COLO668 (cell line): ENCODE results near the gene IRAK2.
"Not testable (repeated sequence)": the region's sequence is repeated elsewhere in the genome, so short reads cannot be mapped to it uniquely, and the experiment has no call there.

ENCODE experiments used
- DNase-seq: peaks from one replicate; lab custom pipeline; 2025; ENCODE audit not compliant: unreplicated experiment; lab: John Stamatoyannopoulos, UW

The IRAK2 gene

DNA sequence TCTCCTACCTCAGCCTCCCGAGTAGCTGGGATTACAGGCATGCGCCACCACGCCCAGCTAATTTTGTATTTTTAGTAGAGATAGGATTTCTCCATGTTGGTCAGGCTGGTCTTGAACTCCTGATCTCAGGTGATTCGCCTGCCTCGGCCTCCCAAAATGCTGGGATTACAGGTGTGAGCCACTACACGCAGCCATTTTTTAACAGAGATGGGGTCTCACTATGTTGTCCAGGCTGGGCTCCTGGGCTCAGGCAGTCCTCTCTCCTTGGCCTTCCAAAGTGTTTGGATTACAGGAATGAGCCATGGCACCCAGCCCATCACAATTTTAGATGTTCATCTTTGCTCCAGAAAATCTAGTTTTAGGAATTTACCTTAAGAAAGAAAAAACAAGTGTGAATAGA is 6.2 kb upstream of the IRAK2 start:
- DNase-seq: not testable (repeated sequence)

DNA sequence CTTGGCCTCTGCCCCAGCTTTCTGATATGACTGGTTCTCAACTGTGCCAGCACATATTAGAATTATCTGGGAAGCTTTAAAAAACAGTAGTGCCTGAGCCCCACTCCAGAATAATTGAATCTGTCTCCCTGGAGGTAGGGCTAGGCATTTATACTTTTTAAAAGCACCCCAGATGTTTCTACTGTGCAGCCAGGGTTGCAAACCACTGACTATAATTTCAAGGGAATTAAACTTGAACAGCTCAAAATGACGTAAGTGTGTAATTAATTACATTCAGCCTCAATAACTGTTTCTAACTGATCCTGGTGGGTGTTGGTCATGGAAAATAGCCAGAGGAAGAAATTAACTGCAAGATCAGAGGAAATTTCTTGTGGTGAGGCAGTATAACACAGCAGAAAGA is 4.4 kb upstream of the IRAK2 start:
- no peak for DNase-seq

DNA sequence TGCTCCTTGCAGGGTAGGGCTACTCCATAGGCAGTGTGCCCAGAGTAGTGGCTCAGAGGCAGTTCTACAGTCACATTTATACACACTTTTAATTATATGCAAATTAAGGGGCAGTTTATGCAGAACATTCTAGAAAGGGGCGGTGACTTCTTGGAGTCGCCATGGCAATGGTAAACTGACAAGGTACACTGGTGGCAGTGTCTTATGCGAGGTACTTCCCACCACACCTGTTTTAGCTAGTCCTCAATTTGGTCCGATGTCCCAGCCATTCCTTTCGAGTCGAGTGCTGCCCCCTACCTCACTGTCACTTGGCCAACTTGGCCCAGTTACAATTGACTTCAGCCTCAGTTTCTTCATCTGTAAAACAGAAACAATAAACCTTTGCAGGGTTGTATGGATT is 3.8 kb upstream of the IRAK2 start:
- no peak for DNase-seq

DNA sequence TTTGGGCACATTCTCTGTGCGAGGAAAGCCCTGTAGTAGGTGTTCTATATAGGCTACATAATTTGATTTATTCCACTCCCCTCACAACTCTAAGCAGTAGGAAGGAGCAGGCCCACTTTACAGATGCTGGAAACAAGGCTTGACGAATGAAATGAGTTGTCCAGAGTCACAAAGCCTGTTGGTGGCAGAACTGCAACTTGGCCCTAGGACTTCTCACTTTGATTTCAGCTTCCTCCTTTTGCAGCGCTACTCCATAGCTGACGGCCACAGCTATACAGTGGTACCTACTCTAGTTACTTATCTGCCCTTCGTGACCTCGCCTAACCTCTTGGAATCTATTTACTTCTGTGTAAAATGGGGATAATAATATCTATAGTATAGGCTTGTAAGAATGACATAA is 2.5 kb upstream of the IRAK2 start:
- no peak for DNase-seq

DNA sequence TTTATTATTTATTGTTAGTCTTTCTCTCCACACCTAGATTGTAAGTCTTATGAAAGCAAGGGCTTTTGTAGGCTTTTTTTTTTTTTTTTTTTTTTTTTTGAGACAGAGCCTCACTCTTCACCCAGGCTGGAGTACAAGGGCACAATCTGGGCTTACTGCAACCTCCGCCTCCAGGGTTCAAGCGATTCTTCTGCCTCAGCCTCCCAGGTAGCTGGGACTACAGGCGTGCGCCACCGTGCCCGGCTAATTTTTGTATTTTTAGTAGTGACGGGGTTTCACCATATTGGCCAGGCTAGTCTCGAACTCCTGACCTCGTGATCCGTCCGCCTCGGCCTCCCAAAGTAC is 546 bp upstream of the IRAK2 start:
- DNase-seq: not testable (repeated sequence)

DNA sequence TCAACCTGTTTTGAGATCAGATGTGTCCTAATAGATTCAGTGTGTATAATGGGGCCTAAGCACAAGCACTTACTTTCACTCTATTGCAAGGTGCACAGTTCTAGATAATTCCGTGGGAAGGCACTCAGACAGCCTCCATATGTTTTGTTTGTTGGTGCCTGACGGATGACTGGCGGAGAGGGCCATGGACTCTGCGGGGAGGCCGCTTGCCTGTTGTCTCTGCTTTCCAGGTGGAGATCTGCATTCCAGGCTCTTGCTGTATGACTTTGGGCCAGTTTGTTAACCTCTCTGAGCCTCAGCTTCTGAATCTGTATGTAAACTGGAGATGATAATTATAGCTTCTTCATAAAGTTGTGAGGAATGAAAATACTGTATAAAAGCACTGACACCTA is 1.5 kb downstream of the IRAK2 start:
- no peak for DNase-seq

DNA sequence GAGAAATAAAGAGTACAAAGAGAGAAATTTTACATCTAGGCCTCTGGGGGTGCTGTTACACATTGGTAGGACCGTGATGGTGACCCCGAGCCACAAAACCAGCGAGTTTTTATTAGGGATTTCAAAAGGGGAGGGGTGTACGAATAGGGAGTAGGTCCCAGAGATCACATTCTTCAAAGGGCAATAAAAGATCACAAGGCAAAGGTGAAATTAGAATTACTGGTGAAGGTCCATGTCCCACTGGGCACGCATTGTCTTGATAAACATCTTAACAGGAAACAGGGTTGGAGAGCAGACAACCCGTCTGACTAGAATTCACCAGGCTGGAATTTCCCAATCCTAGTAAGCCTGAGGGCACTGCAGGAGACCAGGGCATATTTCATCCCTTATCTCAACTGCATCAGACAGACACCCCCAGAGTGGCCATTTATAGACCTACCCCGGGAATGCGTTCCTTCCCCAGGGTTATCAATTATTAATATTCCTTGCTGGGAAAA is 4.3 kb downstream of the IRAK2 start:
- no peak for DNase-seq

DNA sequence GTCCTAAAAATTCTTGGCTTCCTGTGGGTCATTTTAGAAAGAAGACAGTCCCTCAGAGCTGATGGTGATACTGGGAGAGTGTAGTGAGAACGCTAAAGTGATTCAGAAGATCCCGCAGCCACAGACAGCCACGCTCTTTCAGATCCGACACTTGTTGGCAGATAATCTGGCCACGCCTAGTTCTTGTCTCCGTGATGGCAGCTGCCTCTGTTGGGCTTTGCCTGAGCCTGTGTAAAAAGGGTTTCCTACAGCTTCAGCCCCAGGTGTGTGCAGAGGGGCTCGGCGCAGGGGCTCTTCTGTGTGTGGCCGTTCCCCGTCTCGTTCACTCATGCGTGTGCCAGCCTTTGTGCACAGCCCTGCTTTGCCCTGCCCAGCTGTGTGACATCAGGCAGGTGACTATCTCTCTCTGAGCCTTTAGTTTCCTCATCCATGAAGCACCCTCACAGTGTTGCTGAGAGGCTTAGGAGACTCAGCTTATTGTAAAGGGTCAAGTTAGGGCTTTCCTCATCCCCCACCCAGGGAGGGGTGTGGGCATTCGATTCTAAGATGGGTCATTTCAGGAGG is 6.3 kb downstream of the IRAK2 start:
- no peak for DNase-seq

DNA sequence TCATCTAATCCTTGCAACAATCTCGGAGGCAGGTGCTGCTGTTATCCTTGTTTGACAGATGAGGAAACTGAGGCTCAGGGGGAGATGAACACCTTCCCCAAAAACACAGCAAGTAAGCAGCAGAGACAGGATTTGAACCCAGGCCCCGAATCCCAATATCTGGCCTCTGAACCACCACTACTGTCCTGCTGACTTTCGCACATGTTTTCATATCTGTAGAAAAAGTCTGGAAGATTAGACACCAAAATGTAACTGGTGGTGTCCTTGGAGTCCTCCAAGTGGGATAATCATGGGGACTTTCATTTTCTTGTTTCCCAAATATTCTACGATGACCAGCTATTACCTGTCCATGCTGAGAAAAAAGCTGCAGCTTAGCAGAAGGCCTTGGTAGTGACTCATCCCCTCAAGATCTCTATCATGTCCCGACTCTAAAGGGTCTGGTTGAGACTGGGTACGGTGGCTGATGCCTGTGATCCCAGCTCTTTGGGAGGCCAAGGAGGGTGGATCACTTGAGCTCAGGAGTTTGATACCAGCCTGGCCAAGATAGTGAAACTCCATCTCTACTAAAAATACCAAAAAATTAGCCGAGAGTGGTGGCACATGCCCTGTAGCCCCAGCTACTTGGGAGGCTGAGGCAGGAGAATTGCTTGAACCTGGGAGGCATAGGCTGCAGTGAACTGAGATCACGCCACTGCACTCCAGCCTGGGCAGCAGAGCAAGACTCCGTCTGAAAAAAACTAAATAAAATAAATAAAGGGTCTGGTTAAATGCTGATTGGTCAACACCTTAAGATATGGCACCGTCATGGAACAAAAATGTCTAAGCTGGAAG is 8.6 kb downstream of the IRAK2 start:
- no peak for DNase-seq

DNA sequence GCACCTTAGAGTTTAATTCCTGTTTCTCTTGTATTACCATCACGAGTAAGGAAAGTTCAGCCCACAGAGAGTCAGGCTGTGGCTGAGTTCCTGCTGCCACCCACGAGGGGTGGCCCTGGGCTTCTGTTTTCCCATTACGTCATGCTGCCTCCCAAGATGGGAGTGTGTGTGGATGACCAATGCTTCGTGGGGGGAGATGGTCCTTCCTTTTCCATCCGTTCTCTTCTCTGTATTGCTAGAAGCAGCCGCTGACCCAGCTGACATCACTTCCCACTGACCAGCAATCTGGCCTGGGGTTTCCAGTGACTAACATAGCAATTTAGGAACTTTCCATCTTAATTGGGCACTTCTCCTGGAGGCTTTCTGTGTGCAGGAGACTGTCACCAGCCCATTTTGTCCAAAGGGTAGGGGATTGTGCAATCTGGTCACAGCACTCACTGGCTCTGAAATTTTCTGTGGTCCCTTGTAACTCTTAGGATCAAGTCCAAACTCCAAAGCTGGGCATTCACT is 9.3 kb downstream of the IRAK2 start:
- DNase-seq: no peak

DNA sequence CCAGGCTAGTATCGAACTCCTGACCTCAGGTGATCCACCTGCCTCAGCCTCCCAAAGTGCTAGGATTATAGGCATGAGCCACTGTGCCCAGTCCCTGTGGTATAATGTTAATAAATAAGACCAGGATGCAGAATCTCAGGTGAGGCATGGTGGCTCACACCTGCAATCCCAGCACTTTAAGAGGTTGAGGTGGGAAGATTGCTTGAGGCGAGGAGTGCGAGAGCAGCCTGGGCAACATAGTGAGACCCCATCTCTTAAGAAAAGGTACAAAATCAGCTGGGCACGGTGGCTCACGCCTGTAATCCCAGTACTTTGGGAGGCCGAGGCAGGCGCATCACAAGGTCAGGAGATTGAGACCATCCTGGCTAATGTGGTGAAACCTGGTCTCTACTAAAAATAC is 10.6 kb downstream of the IRAK2 start:
- not testable (repeated sequence) for DNase-seq

DNA sequence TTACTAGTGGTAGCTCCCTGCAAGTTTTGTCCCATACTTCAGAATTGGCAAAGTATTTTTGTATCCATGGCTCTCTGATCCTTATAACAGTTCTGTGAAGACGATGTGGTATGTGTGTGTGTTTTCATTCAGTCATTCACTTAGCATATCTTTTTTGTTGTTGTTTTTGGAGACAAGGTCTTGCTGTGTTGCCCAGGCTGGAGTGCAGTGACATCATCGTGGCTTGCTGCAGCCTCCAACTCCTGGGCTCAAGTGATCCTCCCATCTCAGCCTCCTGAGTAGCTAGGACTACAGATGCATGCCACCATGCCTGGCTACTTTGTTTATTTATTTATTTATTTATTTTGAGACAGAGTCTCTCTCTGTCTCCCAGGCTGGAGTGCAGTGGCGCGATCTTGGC is 11.4 kb downstream of the IRAK2 start:
- DNase-seq: not testable (repeated sequence)

DNA sequence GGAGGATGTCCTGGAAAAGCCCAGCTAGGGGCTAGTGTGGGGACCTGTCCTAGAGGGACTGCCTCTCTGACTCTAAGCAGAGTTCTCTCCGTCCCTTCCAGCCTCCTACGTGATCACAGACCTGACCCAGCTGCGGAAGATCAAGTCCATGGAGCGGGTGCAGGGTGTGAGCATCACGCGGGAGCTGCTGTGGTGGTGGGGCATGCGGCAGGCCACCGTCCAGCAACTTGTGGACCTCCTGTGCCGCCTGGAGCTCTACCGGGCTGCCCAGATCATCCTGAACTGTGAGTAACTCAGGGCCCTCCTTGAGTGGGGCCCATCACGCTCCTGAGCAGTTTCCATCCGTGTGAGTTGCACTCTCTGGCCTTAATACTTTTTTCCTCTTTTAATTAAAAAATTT is 13.0 kb downstream of the IRAK2 start:
- no peak for DNase-seq

DNA sequence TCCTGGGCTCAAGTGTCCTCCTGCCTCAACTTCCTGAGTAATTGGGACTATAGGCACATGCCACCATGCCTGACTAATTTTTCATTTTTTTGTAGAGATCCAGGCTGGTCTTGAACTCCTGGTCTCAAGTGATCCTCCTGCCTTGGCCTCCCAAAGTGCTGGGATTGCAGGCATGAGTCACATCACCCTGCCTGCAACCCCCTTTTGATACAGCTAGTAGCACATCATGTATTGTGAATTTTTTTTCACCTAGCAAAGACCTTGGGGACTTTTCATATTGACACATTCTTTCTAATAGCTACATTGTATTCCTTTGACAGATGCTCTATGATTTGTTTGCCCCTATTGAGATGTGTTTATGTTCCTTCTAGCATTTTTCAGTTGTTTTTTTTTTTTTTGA is 14.2 kb downstream of the IRAK2 start:
- no peak for DNase-seq

DNA sequence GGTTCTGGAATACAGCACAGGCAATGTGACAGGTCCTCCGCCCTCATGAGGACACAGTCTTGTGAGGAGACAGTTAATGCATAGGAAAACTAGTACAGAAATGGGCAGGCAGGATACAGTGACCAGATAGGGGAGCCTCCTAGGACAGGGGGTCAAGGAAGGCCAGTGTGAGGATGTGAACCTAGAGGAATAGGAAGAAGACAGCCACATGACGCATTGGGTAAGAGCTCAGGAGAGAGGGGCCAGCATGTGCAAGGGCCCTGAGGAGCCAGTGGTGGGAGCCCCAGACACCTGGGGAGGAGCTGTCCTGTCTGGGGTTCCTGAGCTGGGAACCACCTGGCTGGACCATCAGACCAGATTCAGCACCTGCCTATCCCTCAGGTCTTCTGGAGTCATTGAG is 15.6 kb downstream of the IRAK2 start:
- DNase-seq: no peak

DNA sequence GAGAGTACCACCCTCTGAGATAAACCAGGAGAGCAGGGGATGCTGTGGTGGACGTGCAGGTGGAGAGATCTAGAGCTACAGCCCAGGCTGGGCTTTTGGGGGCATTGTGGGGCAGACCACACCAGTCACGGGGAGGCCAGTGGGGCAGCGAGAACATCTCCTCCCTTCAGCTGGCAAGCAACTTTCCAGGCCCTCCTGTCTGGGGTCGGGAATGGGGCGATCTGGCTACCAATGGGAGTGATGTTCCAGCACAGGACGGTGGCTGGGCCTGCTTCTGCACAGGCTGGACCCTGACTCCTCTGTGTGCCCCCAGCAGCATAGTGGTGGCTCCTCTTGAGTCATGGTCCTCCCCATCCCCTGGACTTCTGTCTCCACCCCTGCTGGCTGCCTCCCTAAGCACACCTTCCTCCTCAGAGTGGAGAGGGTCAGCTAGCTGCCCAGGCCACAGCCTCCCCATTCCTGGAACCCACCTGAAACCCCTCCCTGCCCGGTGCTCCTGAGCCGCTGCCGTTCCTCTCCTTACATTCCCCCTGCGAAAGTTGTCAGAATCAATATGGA is 16.1 kb downstream of the IRAK2 start:
- DNase-seq: no peak

DNA sequence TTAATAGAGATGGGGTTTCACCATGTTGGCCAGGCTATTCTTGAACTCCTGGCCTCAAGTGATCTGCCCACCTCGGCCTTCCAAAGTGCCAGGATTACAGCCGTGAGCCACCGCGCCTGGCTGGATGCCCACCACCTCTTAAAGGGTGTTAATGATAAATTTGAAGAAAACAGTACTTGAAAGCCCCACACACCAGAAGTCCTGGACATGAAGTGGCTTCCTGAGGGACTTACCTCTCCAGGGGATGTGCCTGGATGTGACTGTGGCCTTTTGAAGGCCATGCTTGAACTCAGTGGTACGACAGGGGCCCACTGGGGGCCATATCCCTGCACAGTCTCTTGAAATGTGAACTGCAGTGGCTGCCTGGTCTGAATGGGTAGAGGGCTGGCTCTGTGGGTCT is 18.2 kb downstream of the IRAK2 start:
- no peak for DNase-seq

DNA sequence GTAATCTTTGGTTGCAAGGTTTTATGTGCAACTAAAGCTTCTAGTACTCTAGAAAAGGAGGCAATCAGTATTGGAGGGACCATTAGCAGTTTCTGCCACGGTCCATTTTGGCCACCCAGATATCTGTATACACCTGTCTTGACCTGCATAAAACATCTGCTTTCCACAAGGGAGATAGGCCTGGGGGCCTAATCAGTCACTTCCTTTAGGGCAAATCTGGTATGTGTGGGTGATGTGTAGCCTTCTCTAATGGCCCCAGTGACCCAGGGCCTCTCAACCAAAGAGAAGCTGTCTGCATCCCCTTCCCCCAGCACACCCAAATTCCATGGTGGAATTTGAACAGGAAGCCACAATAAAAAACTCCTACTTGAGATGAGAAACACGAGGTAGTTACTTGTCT is 19.5 kb downstream of the IRAK2 start:
- no peak for DNase-seq

DNA sequence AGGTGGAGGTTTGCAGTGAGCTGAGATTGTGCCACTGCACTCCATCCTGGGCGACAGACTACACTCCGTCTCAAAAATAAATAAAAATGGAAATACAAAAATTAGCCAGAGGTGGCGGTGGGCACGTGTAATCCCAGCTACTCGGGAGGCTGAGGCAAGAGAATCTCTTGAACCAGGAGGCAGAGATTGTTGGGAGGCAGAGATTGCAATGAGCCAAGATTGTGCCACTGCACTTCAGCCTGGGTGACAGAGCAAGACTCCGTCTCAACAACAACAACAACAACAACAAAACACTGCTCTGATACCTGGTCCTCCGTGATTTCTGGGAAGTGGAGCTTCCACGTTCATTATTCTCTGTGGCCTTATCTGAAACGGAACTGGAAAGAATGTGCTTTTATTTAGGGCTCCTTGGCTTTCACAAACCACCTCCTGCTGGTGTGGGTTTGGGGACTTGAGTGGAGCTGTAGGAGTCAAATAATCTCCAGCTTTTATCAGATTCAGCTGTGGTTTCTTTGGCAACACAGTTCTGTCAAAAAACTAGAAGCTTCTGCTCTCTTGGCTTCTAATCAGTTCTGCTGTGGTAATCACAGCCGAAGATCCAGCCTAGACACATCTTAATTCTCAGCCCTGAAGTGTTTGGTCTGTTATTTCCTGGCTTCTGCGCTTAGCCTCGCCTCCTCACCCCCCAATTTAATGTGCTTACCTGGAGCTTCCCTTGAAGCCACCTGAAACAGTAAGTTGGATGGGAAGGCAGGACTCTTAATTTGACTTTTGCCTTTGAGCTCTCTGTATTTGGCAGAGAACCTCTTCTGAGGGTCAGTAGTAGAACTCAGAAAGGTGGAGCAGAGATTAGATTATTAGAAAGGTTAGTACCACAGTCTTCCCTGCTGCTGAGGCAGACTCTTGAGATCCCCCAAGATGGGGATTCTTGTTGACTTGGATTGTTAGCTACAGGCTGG is 21.4 kb downstream of the IRAK2 start:
- no peak for DNase-seq

DNA sequence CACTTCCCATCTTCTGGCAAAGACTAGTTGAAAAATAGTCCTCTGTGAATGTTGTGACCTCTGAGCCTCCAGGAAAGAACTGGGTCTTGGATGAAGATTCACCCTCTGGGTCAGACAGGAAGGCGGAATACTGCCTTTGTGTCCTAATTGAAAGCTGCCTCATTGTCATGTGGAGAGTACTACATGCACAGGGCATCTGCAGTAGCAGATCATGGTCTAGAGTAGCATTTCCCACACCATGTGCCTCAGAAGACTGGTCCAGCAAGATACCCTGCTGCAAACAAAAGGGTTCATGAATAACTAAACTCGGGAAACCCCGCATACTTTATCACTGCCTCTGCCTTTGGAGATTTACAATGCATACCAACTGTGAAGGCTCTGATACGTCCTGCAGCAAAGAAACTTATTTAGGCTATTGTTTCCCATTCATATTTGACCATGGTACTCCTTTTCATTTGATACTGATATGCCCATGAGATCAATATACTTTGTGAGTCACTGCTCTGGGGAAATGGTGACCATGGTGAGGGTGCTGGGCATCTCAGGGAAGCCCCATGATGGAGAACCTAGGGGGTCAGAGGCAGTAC is 22.7 kb downstream of the IRAK2 start:
- no peak for DNase-seq

DNA sequence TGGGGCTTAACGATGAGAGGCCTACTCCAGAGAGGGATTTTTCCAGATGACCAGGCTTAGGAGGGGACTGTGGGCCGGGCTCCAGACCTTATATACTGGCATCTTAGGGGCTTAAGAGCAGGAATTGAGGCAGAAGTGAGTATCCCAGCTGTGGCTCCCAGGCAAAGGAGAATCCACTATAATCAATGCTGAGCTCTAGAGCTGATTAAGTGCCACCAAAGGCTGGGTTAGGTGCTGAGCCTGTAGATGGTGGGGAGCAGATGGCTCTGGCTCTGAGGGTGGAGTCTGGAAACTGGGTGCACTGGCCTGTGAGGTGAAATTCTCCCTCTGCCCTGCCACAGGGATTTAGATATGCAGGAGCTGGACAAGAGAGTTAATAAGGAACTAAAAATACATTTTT is 23.2 kb downstream of the IRAK2 start:
- DNase-seq: no peak
